Heart right ventricle (tissue), 16 donors: Measurements from ENCODE around the gene RNF31. TPM values are rescaled to one million over a fixed set of nuclear protein-coding genes. Genes with fewer than 3 reads are reported as not detected.
A peak's percentile ranks its signal among the peaks of the same experiment; 100 is the strongest.

ENCODE experiments used
- ATAC-seq, 8 donors: fragments of 200-7000 bp; cut with Tn5 transposase; one replicate each; pipeline ENCODE4 v1.9.1; 2020; ENCODE audit warnings: mild to moderate bottlenecking in 8 of 8, moderate library complexity in 8 of 8, moderate number of reproducible peaks in 1 of 8
- DNase-seq, 2 donors: peaks; one replicate each; pipeline ENCODE4 v3.0.0-alpha.2; 2020
- H3K27ac ChIP-seq, 10 donors: fragments of 200-600 bp; sonication (generic) in 2 of 10; one replicate each; pipeline versions ENCODE4 v1.5.0 to v1.8.0; 2020 to 2022; ENCODE audit warnings: mild to moderate bottlenecking in 3 of 10
- H3K27me3 ChIP-seq, 7 donors: fragments of 200-600 bp; one replicate each; pipeline ENCODE4 v1.8.0; 2021 to 2022; ENCODE audit warnings: mild to moderate bottlenecking in 2 of 7
- H3K36me3 ChIP-seq, 9 donors: fragments of 200-600 bp; sonication (generic) in 1 of 9; one replicate each; pipeline versions ENCODE4 v1.5.0 to v1.8.0; 2020 to 2022; ENCODE audit warnings: mild to moderate bottlenecking in 2 of 9
- H3K4me1 ChIP-seq, 9 donors: fragments of 200-600 bp; sonication (generic) in 1 of 9; one replicate each; pipeline versions ENCODE4 v1.5.0 to v1.8.0; 2020 to 2022; ENCODE audit warnings: mild to moderate bottlenecking in 4 of 9
- H3K4me3 ChIP-seq, 10 donors: fragments of 200-600 bp; sonication (generic) in 2 of 10; one replicate each; pipeline versions ENCODE4 v1.5.0 to v1.8.0; 2020 to 2022; ENCODE audit warnings: mild to moderate bottlenecking in 7 of 10, moderate library complexity in 2 of 10
- H3K9me3 ChIP-seq, 11 donors: fragments of 200-600 bp in 10 of 11; sonication (generic) in 2 of 11; one replicate each; pipeline versions ENCODE4 v1.5.0 to v1.8.0; 2013 to 2022; ENCODE audit warnings: mild to moderate bottlenecking in 2 of 11, control low read depth in 1 of 11, moderate library complexity in 1 of 11
- WGBS, 2 donors: extraction: QIAGEN DNeasy Blood & Tissue Kit; methylation state at CpG; one replicate each; pipeline ENCODE4 v1.1.7; 2013; ENCODE audit warnings: inconsistent platforms in 1 of 2; 5-methylcytosine and 5-hydroxymethylcytosine counted together
- intact Hi-C, 10 donors: fragments of 100-400 bp; cut with DNase I; formaldehyde crosslinking; loops; one replicate each; pipeline versions ENCODE4 v1.11.1 to v1.14.2; 2022
- polyA plus RNA-seq, 2 donors: library from polyadenylated mRNA; stranded (reverse); fragments of 200-250 nt; gene quantifications; one replicate each; pipeline ENCODE4 v1.2.3, GENCODE V29; 2013
- total RNA-seq, 10 donors: library from RNA; stranded (reverse); fragmentation: NEBNext Ultra II Directional in 3 of 10; extraction: Animal tissue kit (Norgen Biotek cat#: 25700) in 3 of 10; gene quantifications; one replicate each; pipeline versions ENCODE4 v1.2.1 to v1.2.4, GENCODE V29; 2021 to 2023
- TF ChIP-seq, protein P1 (sequence below), 9 donors: fragments of 200-600 bp; sonication (generic) in 2 of 9; IDR thresholded peaks; one replicate each; pipeline versions ENCODE4 v1.5.0 to v1.8.0; 2021 to 2022; ENCODE audit warnings: antibody characterized with exemption in 9 of 9, mild to moderate bottlenecking in 5 of 9, moderate library complexity in 1 of 9
- donor health status: Arrhythmogenic right ventricular cardiomyopathy.
- donor health status: ischemic (EF 13 %, LVEDD 7.1; RV severe dilation, severe dysfunction).
- donor health status: healthy with polysubstance abuse.
- donor health status: DM: no; HTN: yes; CAD: no.
- donor health status: DM: no; HTN: no; CAD: no.
- donor health status: ischemic (EF 25% LVEDD 6.9; RV normal size, moderate dysfunction).
- donor health status: ischemic (EF 25% LVEDD 5.7; RV mildly dilated, moderate dysfunction).
- donor health status: healthy.
- donor health status: DM: yes; HTN: yes; CAD: no.
- donor health status: Ischemic cardiomyopathy.
- donor health status: ischemic (EF 35%, LVEDD 5.7; RV mildly dilated, moderate dysfunction).
- donor health status: nonischemic (EF 11% LVEDD 7.7; RV severe dilation, severe dysfunction).
- donor health status: DM: yes; HTN: yes; CAD: no.
- donor health status: PGD.
- donor health status: ischemic (EF 29% LVEDD 5.4; RV normal size, mild dysfunction).
- donor health status: nonischemic (EF 23%, LVEDD 6.1; RV moderate dilation, normal function).

The RNF31 gene
- total and polyA plus RNA-seq, 12 donors = 27.5 to 92.9 (median 35.7) TPM

DNA sequence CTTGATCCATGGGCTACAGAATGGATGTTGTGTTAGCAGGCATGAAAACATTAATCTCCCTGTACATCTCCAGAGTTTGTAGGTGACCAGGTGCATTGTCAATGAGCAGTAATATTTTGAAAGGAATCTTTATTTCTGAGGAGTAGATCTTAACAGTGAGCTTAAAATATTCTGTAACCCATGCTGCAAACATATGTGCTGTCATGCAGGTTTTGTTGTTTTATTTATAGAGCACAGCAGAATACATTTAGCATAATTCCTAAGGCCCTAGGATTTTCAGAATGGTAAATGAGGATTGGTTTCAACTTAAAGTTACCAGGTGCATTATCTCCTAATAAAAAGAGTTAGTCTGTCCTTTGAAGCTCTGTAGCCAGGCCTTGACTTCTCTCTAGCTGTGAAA is 20.4 kb upstream of the RNF31 start:
- DNase-seq = no peak
- H3K4me1 ChIP-seq = peaks cover 13 to 22% (median 17%) of the 10 kb centered on the region in 9 donors
- ATAC-seq = no peak
- no peaks in the 10 kb centered on the region for H3K9me3 ChIP-seq
- intact Hi-C loops = no loop called here
- TF ChIP-seq, protein P1, sequence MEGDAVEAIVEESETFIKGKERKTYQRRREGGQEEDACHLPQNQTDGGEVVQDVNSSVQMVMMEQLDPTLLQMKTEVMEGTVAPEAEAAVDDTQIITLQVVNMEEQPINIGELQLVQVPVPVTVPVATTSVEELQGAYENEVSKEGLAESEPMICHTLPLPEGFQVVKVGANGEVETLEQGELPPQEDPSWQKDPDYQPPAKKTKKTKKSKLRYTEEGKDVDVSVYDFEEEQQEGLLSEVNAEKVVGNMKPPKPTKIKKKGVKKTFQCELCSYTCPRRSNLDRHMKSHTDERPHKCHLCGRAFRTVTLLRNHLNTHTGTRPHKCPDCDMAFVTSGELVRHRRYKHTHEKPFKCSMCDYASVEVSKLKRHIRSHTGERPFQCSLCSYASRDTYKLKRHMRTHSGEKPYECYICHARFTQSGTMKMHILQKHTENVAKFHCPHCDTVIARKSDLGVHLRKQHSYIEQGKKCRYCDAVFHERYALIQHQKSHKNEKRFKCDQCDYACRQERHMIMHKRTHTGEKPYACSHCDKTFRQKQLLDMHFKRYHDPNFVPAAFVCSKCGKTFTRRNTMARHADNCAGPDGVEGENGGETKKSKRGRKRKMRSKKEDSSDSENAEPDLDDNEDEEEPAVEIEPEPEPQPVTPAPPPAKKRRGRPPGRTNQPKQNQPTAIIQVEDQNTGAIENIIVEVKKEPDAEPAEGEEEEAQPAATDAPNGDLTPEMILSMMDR (IDR thresholded peaks at IDR 0.05) = no peak
- no peaks in the 10 kb centered on the region for H3K27me3 ChIP-seq
- H3K4me3 ChIP-seq = no peak overlapping the region
- no peak overlapping the region for H3K27ac ChIP-seq
- H3K36me3 ChIP-seq = peaks cover 0 to 30% (median 14%) of the 10 kb centered on the region in 9 donors

DNA sequence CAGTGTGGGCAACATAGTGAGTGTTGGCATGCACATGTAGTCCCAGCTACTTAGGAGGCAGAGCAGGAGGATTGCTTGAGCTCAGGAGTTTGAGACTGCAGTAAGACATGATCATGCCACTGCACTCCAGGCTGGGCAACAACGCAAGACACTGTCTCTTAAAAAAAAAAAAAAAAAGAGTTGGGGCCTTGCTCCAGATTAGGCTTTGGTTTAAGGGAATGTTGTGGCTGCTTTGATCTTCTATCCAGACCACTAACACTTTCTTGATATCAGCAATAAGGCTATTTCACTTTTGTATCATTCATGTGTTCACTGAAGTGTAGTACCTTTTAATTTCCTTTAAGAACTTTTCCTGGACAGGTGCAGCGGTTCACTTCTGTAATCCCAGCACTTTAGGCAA is 19.6 kb upstream of the RNF31 start:
- H3K27ac ChIP-seq = no peak overlapping the region
- no peaks in the 10 kb centered on the region for H3K27me3 ChIP-seq
- intact Hi-C loops = no loop called here
- H3K4me3 ChIP-seq = no peak overlapping the region
- peaks cover 0 to 23% (median 7%) of the 10 kb centered on the region in 9 donors for H3K36me3 ChIP-seq
- WGBS, 2 donors = 90 to 95% methylated on average over 2 of the region's 2 CpGs
- H3K9me3 ChIP-seq = no peaks in the 10 kb centered on the region
- TF ChIP-seq, protein P1 (IDR thresholded peaks at IDR 0.05) = no peak
- ATAC-seq = no peak
- no peak for DNase-seq
- peaks cover 14 to 30% (median 22%) of the 10 kb centered on the region in 9 donors for H3K4me1 ChIP-seq

DNA sequence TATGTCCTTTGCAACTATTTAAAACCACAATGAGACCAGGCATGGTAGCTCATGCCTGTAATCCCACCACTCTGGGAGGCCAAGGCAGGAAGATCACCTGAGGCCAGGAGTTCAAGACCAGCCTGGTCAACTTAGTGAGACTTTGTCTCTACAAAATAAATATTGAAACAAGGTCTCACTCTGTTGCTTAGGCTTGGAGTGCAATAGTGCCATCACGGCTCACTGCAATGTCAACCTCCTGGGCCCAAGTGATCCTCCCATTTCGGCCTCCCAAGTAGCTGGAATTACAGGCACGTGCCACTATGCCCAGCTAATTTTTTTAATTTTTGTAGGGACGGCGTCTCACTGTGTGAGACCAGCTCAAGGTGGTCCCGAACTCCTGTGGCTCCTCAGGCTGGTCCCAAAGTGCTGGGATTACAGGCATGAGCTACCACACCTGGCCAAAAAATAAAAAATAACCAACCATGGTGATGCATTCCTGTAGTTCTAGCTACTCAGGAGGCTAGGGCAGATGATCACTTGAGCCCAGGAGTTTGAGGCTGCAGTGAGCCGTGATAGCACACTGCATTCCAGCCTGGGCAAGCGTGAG is 17.8 kb upstream of the RNF31 start:
- DNase-seq (no peak), ATAC-seq (no peak)
- peaks cover 14 to 36% (median 22%) of the 10 kb centered on the region in 9 donors for H3K4me1 ChIP-seq
- H3K27ac ChIP-seq = peak overlapping the region in 1 of 10 donors; percentile 97
- WGBS, 2 donors = 90 to 94% methylated on average over 8 of the region's 8 CpGs
- no peaks in the 10 kb centered on the region for H3K9me3 ChIP-seq
- H3K4me3 ChIP-seq = no peak overlapping the region
- H3K27me3 ChIP-seq = no peaks in the 10 kb centered on the region
- intact Hi-C loops = no loop called here
- peaks cover 0 to 4% (median 0%) of the 10 kb centered on the region in 9 donors for H3K36me3 ChIP-seq
- TF ChIP-seq, protein P1 (IDR thresholded peaks at IDR 0.05) = no peak

DNA sequence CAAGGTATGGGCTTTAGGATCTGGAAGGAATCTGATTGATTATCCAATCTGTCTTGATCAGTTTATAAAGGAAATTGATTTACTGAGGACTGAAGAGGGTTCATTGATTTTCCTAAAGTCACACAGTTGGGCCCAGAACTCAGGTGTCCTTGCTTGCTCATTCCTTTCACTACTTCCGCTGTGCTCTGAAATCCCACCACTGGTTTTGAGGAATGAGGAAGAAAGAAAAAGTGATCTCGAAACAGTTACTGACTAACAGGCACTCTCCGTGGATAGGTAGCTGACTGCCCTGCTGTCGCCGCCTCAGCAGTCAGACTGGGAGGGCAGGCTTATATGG is 16.9 kb upstream of the RNF31 start, which contains the start of gene FITM1:
TSS of gene FITM1 (plus strand) at position 280 of the 337 bp plus-strand sequence. CDS start 905 bp downstream, outside the sequence.
- no peak for ATAC-seq
- peak within 1 kb of the TSS in 9 of 10 donors; percentile 10 to 50 (median 41) for H3K4me3 ChIP-seq
- peak within 1 kb of the TSS; percentile 81 to 98 (median 94) for H3K27ac ChIP-seq
- intact Hi-C loops = loop anchor here in 2 of 10 donors (2.0 kb wide), 1 partner anchor 16 kb away; the partner anchor contains the start of genes DCAF11 (in 2 of the 2) and NRL (in 2 of the 2)
- H3K4me1 ChIP-seq = peaks cover 14 to 38% (median 24%) of the 10 kb centered on the region in 9 donors
- 77 to 83% methylated on average over 5 of the region's 5 CpGs for WGBS, 2 donors
- no peaks in the 10 kb centered on the region for H3K27me3 ChIP-seq
- no peaks in the 10 kb centered on the region for H3K9me3 ChIP-seq
- no peaks in the 10 kb centered on the region for H3K36me3 ChIP-seq
- DNase-seq = no peak
- TF ChIP-seq, protein P1 (IDR thresholded peaks at IDR 0.05) = no peak
